Ammon's horn (tissue), 1 donor: ENCODE data around the gene LRRC31.
A peak's percentile ranks its signal among the peaks of the same experiment; 100 is the strongest.

ENCODE experiments used
- DNase-seq: peaks from one replicate; pipeline ENCODE4 v3.0.0-alpha.2; 2016; ENCODE audit warnings: low spot score

The LRRC31 gene

DNA sequence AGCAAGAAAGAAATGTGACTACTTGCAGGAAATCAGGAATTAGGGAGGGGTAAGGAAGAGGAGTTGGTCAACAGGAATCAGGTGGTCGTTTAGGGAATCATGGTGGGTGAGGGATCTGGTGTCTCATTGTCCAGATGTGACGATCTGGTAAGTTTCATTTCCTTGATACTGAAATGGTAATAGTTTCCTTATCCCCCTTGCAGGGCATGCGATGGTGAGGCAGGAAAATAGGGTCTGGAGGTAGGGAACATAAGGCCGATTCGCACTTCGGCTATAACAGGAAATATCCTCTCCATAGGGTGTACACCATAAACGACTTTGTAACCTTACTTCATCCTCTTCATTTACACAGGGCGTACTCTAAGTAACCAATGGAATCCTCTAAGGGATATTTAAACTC is 56.5 kb downstream of the LRRC31 start:
- no peak for DNase-seq

DNA sequence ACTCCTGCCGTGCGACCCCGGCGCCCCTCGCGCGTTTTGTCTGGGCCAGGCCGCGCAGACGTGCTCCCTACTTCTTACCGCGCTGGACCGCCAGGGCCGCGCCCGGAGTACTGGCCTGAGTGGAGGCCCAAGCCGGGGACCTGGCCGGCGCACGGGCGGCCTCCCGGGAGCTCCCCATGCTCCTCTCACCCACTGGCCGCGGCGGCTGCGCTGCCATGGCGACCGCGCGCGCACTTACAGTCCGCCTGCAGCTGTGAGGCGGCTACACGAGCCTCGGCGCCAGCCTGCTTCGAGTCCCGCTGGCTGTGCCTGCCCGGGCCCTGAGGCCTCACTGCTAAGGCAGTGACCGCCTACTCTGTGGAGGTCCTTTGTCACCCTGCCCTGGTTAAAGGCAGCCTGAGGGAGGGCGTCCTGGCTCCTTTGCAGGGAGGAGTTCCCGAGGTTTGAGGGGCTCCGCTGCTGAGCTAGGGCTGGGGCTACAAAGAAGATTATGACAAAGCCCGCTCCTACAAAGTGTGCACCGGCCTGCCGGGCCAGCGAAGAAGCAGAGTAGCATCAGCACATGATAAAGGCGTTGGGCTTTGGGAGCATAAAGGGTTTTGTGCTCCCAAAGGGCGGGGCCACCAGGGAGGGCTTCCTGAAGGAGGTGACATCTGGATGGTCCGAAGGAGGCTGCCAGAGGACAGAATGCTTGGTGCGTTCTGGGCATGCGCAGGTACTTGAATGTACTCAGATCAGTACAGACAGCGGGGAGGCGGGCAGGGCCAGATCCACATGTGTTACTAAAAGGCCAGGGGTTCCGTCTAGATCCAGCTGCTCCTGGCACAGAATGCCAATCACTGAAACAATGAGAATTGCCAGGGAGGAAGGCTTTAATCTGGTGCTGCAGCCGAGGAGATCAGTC is 57.2 kb downstream of the LRRC31 start, which contains the start of the genes LRRC34 and LRRIQ4:
Gene LRRC34 (minus strand): TSS at position 573 of the 904 bp plus-strand sequence. CDS start 356 bp downstream, at position 217.
Gene LRRIQ4 (plus strand): TSS at position 539 of the 904 bp plus-strand sequence. CDS start 9,052 bp downstream, outside the sequence.
- peak; percentile 74 for DNase-seq

DNA sequence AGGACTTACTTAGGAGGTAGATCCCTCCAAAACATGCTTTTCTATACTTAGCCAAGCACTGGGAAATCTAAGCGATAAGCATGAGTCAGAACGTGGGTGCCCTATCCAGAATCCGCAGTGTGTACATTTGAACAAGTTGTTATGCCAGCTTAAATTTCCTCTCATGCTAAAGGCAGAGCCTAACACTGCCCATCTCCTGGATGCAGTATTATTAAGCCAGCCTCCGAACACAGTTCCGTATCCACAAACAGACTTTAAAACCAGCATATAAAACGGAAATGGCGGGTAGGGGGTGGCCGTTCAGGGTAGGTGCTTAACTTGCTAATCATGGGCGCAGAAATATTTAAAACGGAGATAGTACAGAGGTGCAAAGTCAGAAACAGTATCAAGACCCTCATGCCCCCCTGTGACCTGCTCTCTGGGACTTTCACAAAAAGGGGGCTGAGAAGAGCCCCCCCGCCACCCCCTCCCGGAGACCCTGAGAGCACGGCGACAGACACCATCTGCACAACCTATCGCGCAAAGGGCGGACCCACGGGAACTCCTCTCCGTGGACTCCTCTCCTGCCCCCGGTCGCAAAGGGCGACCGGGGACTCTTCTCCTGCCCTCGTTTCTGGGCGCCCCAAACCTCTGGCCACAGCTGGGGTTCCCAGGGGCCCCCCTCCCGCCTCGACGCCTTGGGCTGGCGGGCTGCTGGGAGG is 58.0 kb downstream of the LRRC31 start:
- peak; percentile 52 for DNase-seq

DNA sequence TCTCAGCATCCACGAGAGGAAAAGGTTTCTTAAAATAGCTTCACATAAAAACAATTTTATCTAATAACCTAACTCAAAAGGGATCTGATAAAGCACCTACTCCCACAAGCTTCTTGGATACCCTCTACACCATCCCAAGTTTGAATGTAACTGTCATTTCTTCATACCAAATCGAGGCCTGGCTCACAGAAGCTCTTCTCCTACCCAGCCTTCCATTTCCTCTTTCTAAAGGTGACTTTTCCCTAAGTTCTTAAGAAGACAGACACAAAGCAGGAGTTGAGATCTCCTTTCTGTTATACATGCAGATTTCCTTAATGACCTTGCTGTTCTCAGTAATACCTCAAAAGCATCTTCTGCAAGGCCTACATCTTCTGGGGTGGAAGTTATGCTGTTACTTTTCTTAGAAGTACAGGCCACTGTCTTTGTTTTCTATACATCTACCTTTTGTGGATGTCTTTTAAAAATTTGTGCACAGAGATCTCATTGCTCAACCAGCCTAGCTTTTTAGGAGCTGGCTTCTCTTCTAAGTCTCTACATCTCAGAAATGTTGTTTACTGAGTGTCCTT is 60.4 kb downstream of the LRRC31 start:
- DNase-seq, result no peak

DNA sequence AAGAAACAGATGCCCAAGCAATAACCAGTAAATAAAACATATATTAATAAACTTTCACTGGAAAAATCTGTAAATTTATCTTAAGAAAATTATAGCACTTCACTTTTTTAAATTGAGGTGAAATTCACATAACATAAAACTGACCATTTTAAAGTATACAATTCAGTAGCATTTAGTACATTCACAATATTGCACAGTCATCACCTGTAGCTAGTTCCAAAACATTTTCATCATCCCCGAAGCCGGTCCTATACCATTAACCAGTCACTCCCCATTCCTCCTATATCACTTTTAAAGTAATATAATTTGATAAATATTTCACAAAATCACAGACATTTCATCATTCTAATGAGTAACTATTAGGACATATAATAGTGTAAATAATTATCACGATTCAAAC is 65.1 kb downstream of the LRRC31 start:
- DNase-seq, result no peak

DNA sequence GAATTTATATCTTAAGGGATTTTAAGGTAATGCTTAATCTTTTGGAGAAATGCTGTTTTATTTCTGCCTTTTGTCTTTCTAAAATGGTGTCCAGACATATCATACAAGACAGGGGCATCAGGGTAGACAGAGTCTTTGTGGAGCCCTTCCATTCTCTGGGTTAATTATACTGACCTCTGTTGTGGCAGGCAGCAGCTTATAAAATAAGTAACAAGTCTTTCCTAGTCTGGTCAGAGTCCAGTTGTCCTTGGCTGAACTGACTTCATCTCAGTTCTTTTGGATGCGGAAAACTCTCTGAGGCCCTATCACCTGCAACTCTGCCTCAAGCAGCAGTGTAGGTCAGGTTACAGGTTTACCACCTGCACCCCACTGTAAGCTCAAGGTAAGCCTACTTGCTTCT is 77.4 kb downstream of the LRRC31 start:
- no peak for DNase-seq

DNA sequence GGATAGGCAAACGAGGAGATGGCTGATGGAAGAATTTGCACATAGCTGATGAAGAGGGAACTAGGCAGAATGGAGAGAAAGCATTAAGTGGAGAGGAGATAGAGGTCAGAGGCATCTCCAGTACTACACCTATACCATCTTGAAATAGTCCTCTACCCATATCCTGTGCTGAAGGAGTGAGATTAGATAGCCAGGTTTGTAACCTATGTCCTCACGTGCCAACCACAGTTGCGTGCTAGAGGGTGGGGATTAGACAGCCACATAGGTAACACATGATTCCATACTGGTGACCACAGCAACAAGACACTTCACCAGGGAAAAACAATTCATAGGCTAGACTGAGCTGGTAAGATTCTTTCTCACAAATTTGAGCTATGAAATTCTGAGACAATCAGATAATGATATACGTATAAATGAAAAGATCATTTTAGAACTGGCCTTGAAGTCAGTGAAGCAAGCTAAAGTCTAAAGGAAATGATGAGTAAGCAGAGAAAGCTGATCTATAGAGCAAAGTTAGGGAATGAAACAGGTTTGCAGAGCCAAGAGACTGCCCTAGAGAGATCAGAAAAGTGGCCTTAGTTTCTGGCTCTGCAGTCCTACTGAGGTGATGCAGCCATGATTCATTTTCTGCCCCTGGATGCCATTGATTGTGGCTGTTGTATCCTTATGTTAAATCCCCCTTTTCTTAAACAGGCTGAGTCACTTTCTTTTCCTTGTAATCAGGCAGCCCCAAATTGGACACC is 78.9 kb downstream of the LRRC31 start:
- no peak for DNase-seq

DNA sequence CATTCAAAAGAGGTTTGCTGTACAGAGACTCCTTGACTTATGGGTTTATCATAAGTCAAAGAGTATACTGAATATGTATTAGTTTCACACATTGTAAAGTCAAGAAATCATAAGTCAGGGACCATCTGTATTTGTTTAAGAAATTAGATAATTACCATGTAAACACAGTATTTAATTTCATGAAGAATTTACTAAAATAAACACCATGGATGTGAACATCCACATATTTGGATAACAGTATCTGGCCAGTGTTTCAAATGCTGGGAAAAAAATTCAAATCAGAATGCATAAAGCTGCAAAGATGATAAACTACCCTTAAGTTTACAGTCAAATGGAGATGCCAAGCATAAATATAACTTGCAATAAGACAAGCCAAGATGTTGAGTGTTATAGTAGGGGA is 79.5 kb downstream of the LRRC31 start:
- DNase-seq, result no peak
